ENCODE measurements around the gene ARHGAP29. TPM values are rescaled to one million over a fixed set of nuclear protein-coding genes. Genes with fewer than 3 reads are reported as not detected.

ARHGAP29 gene
- total and polyA plus RNA-seq, 5 donors from 2014 or later, result not detected

DNA sequence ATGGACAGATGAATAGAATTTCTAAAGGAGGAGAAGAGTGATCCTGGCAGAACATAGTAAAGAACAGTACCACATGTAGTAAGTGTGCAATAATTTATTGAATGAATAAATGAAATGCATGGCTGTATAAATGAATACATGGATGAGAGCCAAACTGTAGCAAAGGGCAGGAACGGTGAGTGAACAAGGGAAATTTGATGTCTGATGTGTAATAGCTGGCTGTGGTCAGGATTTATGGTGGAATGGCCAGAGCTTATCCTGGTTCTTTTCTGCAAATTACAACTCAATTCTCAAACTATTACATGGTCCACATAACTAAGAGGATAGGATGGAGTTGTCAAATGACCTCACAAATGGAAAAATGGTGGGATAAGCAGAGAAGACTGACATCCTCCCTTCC, 43.2 kb upstream of the ARHGAP29 start:
- Histone ChIP-seq H3K4me1 (ENCODE audit: control insufficient read depth, insufficient read depth, low read length, poor library complexity, severe bottlenecking) (no peaks in the 10 kb centered on the region), H3K9me3 (ENCODE audit: control insufficient read depth in 2 of 2, low read length in 2 of 2) (no peaks in the 10 kb centered on the region), H3K4me3 (ENCODE audit: low read depth, low read length) (no peak overlapping the region), H3K36me3 (ENCODE audit: control insufficient read depth, insufficient read depth, low read length) (no peaks in the 10 kb centered on the region), H3K27me3 (ENCODE audit: control insufficient read depth, insufficient read depth, low read length) (peaks cover 2% of the 10 kb centered on the region), H3K27ac (ENCODE audit: insufficient read depth, low read length, poor library complexity, severe bottlenecking) (no peak overlapping the region)
- Mint-ChIP-seq H3K36me3 (no peaks in the 10 kb centered on the region), H3K27me3 (peaks cover 11% of the 10 kb centered on the region), H3K27ac (no peak overlapping the region), H3K4me1 (no peaks in the 10 kb centered on the region), H3K9me3 (peaks cover 0 to 4% (median 0%) of the 10 kb centered on the region in 7 donors), H3K4me3 (no peak overlapping the region)
- DNase-seq (no peak), ATAC-seq (ENCODE audit: low read depth in 2 of 2) (no peak)

DNA sequence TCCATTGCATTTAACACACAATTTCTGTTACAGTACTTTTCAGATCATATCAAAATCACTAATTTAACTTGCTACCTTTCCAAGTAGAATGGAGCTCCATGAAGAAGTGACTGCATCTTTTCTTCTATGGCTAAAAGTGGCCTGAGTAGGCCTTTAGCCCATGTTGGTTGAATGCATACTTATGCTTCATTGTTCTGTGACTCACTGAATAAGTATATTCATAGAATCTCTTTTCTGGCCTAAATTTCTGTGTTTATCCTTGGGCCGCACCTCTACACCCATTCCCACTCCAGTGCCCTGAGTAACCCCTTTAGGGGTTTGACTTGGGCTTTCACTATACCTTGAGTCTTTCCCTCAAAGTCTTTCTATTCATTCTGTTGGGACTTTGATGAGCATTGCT, 42.1 kb upstream of the ARHGAP29 start:
- H3K4me3 Mint-ChIP-seq, result no peak overlapping the region
- no peak for DNase-seq

GRCh38 chr1:94279038-94279437, 41.7 kb upstream of the ARHGAP29 start:
- H3K36me3 Mint-ChIP-seq, result no peaks in the 10 kb centered on the region
- Histone ChIP-seq H3K27me3 (ENCODE audit: control insufficient read depth, insufficient read depth, low read length) (peaks cover 2% of the 10 kb centered on the region), H3K27ac (ENCODE audit: insufficient read depth, low read length, poor library complexity, severe bottlenecking) (no peak overlapping the region), H3K9me3 (ENCODE audit: control insufficient read depth in 2 of 2, low read length in 2 of 2) (no peaks in the 10 kb centered on the region), H3K4me1 (ENCODE audit: control insufficient read depth, insufficient read depth, low read length, poor library complexity, severe bottlenecking) (no peaks in the 10 kb centered on the region), H3K4me3 (ENCODE audit: low read depth, low read length) (no peak overlapping the region), H3K36me3 (ENCODE audit: control insufficient read depth, insufficient read depth, low read length) (no peaks in the 10 kb centered on the region)
- H3K4me1 Mint-ChIP-seq, result no peaks in the 10 kb centered on the region
- no peak overlapping the region for H3K4me3 Mint-ChIP-seq
- DNase-seq, result no peak
- H3K9me3 Mint-ChIP-seq, result no peaks in the 10 kb centered on the region
- H3K27me3 Mint-ChIP-seq, result peaks cover 15% of the 10 kb centered on the region
- no peak overlapping the region for H3K27ac Mint-ChIP-seq
- no peak for ATAC-seq (ENCODE audit: low read depth in 2 of 2)

More for the DNA sequence above, 42.1 kb upstream of the ARHGAP29 start:
- H3K9me3 ChIP-seq (ENCODE audit: control insufficient read depth in 2 of 2, low read length in 2 of 2), result no peaks in the 10 kb centered on the region
- Mint-ChIP-seq H3K4me1 (no peaks in the 10 kb centered on the region), H3K27me3 (peaks cover 15% of the 10 kb centered on the region), H3K27ac (no peak overlapping the region), H3K36me3 (no peaks in the 10 kb centered on the region), H3K9me3 (no peaks in the 10 kb centered on the region)
- no peaks in the 10 kb centered on the region for H3K4me1 ChIP-seq (ENCODE audit: control insufficient read depth, insufficient read depth, low read length, poor library complexity, severe bottlenecking)
- peaks cover 2% of the 10 kb centered on the region for H3K27me3 ChIP-seq (ENCODE audit: control insufficient read depth, insufficient read depth, low read length)
- ATAC-seq (ENCODE audit: low read depth in 2 of 2), result no peak
- no peaks in the 10 kb centered on the region for H3K36me3 ChIP-seq (ENCODE audit: control insufficient read depth, insufficient read depth, low read length)
- H3K4me3 ChIP-seq (ENCODE audit: low read depth, low read length), result no peak overlapping the region
- H3K27ac ChIP-seq (ENCODE audit: insufficient read depth, low read length, poor library complexity, severe bottlenecking), result no peak overlapping the region

DNA sequence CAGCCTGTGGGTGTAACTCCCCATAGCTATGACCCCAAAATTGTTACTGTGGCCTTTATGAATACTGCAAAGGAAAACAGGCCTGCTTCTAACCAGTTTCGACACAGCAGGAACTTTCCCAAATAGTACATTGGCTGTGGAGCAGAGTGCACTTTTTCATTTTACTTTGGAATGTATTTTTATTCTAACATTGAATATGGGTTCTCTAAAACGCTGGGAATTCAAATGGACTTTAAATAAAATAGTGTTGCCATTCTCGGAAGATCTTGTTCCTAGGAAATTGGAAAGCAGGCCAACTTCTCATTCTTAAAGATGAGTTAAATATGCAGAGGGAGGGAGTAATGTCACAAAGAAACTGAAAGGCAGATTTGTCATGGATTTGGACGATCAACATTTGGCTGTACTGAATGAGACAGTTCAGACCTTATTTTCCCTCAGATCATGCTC, 39.6 kb upstream of the ARHGAP29 start:
- H3K27ac Mint-ChIP-seq, result no peak overlapping the region
- H3K4me1 Mint-ChIP-seq, result no peaks in the 10 kb centered on the region
- DNase-seq, result no peak
- Histone ChIP-seq H3K4me1 (ENCODE audit: control insufficient read depth, insufficient read depth, low read length, poor library complexity, severe bottlenecking) (no peaks in the 10 kb centered on the region), H3K4me3 (ENCODE audit: low read depth, low read length) (no peak overlapping the region), H3K27me3 (ENCODE audit: control insufficient read depth, insufficient read depth, low read length) (peaks cover 2% of the 10 kb centered on the region), H3K36me3 (ENCODE audit: control insufficient read depth, insufficient read depth, low read length) (no peaks in the 10 kb centered on the region), H3K27ac (ENCODE audit: insufficient read depth, low read length, poor library complexity, severe bottlenecking) (no peak overlapping the region), H3K9me3 (ENCODE audit: control insufficient read depth in 2 of 2, low read length in 2 of 2) (no peaks in the 10 kb centered on the region)
- H3K27me3 Mint-ChIP-seq, result peaks cover 24% of the 10 kb centered on the region
- no peak for ATAC-seq (ENCODE audit: low read depth in 2 of 2)
- H3K4me3 Mint-ChIP-seq, result no peak overlapping the region
- no peaks in the 10 kb centered on the region for H3K9me3 Mint-ChIP-seq
- no peaks in the 10 kb centered on the region for H3K36me3 Mint-ChIP-seq

DNA sequence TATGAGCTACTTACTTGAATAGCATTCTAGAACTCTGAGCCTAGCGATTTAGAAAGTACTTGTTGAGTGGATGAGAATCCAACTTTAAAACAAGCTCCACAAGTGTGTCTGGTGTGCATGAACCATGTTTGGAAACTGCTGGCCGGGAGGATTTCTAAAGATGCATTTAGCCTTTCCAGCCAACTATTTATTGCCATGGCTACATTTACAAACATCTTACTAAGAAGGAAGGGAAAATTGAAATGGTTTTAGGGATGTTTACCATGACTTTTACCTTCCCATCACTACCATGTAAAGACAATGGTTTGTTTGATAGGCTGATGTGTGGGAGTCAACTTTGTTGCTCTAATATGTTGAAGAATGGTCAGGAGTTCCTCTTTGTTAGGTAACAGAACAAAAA, 37.7 kb upstream of the ARHGAP29 start:
- H3K27ac Mint-ChIP-seq, result no peak overlapping the region
- Histone ChIP-seq H3K9me3 (ENCODE audit: control insufficient read depth in 2 of 2, low read length in 2 of 2) (no peaks in the 10 kb centered on the region), H3K36me3 (ENCODE audit: control insufficient read depth, insufficient read depth, low read length) (no peaks in the 10 kb centered on the region), H3K27me3 (ENCODE audit: control insufficient read depth, insufficient read depth, low read length) (no peaks in the 10 kb centered on the region), H3K4me3 (ENCODE audit: low read depth, low read length) (no peak overlapping the region), H3K27ac (ENCODE audit: insufficient read depth, low read length, poor library complexity, severe bottlenecking) (no peak overlapping the region), H3K4me1 (ENCODE audit: control insufficient read depth, insufficient read depth, low read length, poor library complexity, severe bottlenecking) (no peaks in the 10 kb centered on the region)
- peaks cover 0 to 1% (median 0%) of the 10 kb centered on the region in 7 donors for H3K9me3 Mint-ChIP-seq
- H3K4me3 Mint-ChIP-seq, result no peak overlapping the region
- H3K36me3 Mint-ChIP-seq, result no peaks in the 10 kb centered on the region
- DNase-seq (no peak), ATAC-seq (ENCODE audit: low read depth in 2 of 2) (no peak)
- peaks cover 25% of the 10 kb centered on the region for H3K27me3 Mint-ChIP-seq
- no peaks in the 10 kb centered on the region for H3K4me1 Mint-ChIP-seq

- H3K27ac ChIP-seq (ENCODE audit: insufficient read depth, low read length, poor library complexity, severe bottlenecking), result no peak overlapping the region
- no peaks in the 10 kb centered on the region for H3K27me3 ChIP-seq (ENCODE audit: control insufficient read depth, insufficient read depth, low read length)
- Mint-ChIP-seq H3K36me3 (no peaks in the 10 kb centered on the region), H3K27ac (no peak overlapping the region), H3K4me1 (no peaks in the 10 kb centered on the region), H3K9me3 (peaks cover 0 to 1% (median 0%) of the 10 kb centered on the region in 7 donors), H3K4me3 (no peak overlapping the region), H3K27me3 (peaks cover 23% of the 10 kb centered on the region)
- H3K4me1 ChIP-seq (ENCODE audit: control insufficient read depth, insufficient read depth, low read length, poor library complexity, severe bottlenecking), result no peaks in the 10 kb centered on the region
- H3K4me3 ChIP-seq (ENCODE audit: low read depth, low read length), result no peak overlapping the region
- H3K36me3 ChIP-seq (ENCODE audit: control insufficient read depth, insufficient read depth, low read length), result no peaks in the 10 kb centered on the region
- no peak for ATAC-seq (ENCODE audit: low read depth in 2 of 2)
- no peaks in the 10 kb centered on the region for H3K9me3 ChIP-seq (ENCODE audit: control insufficient read depth in 2 of 2, low read length in 2 of 2)
- no peak for DNase-seq
These were observed 37.2 kb upstream of the ARHGAP29 start for GRCh38 chr1:94274561-94274960.

DNA sequence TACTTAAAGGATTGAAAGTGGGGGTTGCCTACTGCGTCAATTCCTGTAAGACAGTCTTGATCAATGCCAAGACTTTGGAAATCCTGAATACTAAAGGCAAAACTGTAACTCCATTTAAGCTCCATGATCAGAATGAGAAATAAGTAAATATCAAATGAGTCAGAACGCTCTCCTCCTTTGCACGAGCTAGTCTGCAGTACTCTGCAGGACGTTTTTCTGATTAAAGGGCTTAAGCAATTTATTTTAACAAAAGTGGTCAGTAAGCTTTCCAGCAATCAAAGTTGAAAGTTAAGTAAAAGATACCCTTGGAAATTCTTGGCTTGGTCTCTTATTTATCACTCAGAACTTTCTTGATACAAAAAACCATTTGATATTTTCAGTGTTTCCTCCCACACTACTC, 35.7 kb upstream of the ARHGAP29 start:
- peaks cover 17% of the 10 kb centered on the region for H3K27me3 Mint-ChIP-seq
- DNase-seq, result no peak
- H3K4me3 ChIP-seq (ENCODE audit: low read depth, low read length), result no peak overlapping the region

DNA sequence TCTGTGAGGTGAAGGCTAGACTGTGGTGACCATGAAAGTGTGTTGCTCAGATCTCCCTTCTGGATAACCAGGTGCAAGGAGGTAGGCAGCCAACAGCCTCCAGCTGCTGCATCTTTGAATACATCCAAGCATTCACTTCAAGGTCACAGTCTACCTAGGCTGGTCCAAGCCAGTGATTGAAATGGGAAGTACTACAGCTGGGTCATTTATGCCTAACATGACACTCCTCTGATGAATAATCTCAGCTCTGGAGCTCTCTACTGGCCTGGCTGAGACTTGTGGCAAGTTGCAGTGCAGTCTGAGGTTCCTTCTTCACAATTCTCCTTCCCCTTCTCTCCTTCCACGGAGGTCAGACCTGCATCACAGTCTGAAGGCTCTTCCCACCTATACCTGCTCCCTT, 35.0 kb upstream of the ARHGAP29 start:
- ATAC-seq (ENCODE audit: low read depth in 2 of 2) (no peak), DNase-seq (no peak)
- Mint-ChIP-seq H3K4me3 (no peak overlapping the region), H3K4me1 (no peaks in the 10 kb centered on the region), H3K27me3 (peaks cover 17% of the 10 kb centered on the region), H3K27ac (no peak overlapping the region), H3K36me3 (no peaks in the 10 kb centered on the region), H3K9me3 (peaks cover 0 to 2% (median 0%) of the 10 kb centered on the region in 7 donors)
- no peaks in the 10 kb centered on the region for H3K9me3 ChIP-seq (ENCODE audit: control insufficient read depth in 2 of 2, low read length in 2 of 2)
- H3K4me3 ChIP-seq (ENCODE audit: low read depth, low read length), result no peak overlapping the region
- H3K4me1 ChIP-seq (ENCODE audit: control insufficient read depth, insufficient read depth, low read length, poor library complexity, severe bottlenecking), result no peaks in the 10 kb centered on the region
- no peak overlapping the region for H3K27ac ChIP-seq (ENCODE audit: insufficient read depth, low read length, poor library complexity, severe bottlenecking)
- H3K36me3 ChIP-seq (ENCODE audit: control insufficient read depth, insufficient read depth, low read length), result no peaks in the 10 kb centered on the region
- H3K27me3 ChIP-seq (ENCODE audit: control insufficient read depth, insufficient read depth, low read length), result no peaks in the 10 kb centered on the region

More for the DNA sequence above, 35.7 kb upstream of the ARHGAP29 start:
- no peaks in the 10 kb centered on the region for H3K4me1 Mint-ChIP-seq
- H3K36me3 ChIP-seq (ENCODE audit: control insufficient read depth, insufficient read depth, low read length), result no peaks in the 10 kb centered on the region
- no peaks in the 10 kb centered on the region for H3K27me3 ChIP-seq (ENCODE audit: control insufficient read depth, insufficient read depth, low read length)
- no peak overlapping the region for H3K27ac ChIP-seq (ENCODE audit: insufficient read depth, low read length, poor library complexity, severe bottlenecking)
- H3K36me3 Mint-ChIP-seq, result no peaks in the 10 kb centered on the region
- H3K9me3 ChIP-seq (ENCODE audit: control insufficient read depth in 2 of 2, low read length in 2 of 2), result no peaks in the 10 kb centered on the region
- no peak overlapping the region for H3K27ac Mint-ChIP-seq
- no peaks in the 10 kb centered on the region for H3K4me1 ChIP-seq (ENCODE audit: control insufficient read depth, insufficient read depth, low read length, poor library complexity, severe bottlenecking)
- H3K9me3 Mint-ChIP-seq, result peaks cover 0 to 2% (median 0%) of the 10 kb centered on the region in 7 donors
- no peak overlapping the region for H3K4me3 Mint-ChIP-seq
- ATAC-seq (ENCODE audit: low read depth in 2 of 2), result no peak
